Lower leg skin (tissue), 3 donors: ENCODE results near the gene IGF2.

Experiments
- CTCF ChIP-seq, 3 donors: fragments of 450-650 bp; IDR thresholded peaks; one replicate each; pipeline ENCODE4 v1.5.1; 2016; ENCODE audit warnings: antibody characterized with exemption in 3 of 3, mild to moderate bottlenecking in 3 of 3, moderate library complexity in 2 of 3
- POLR2A ChIP-seq, 2 donors: fragments of 450-650 bp; IDR thresholded peaks; one replicate each; pipeline ENCODE4 v1.6.1; 2016 to 2017; ENCODE audit warnings: antibody characterized with exemption in 2 of 2, mild to moderate bottlenecking in 1 of 2, moderate library complexity in 1 of 2

GRCh38 chr11:2101171-2101675, 38.0 kb downstream of the IGF2 start:
- no peak for TF ChIP-seq CTCF (IDR thresholded peaks at IDR 0.05)
- no peak for TF ChIP-seq POLR2A (IDR thresholded peaks at IDR 0.05)
